Stimulated activated CD4-positive, alpha-beta T cell treated with anti-CD3 and anti-CD28 coated beads, Interleukin-4, amount 100 ng/mL, for 48 hours (primary cell): ENCODE results near the gene BTD.

ENCODE experiments used
- DNase-seq, 2 donors: peaks; one replicate each; pipeline ENCODE4 v3.0.0-alpha.2; 2020; ENCODE audit warnings: low read depth in 2 of 2

BTD gene

GRCh38 chr3:15665510-15666150, 64.1 kb downstream of the BTD start:
- DNase-seq, result no peak

GRCh38 chr3:15666277-15666676, 64.7 kb downstream of the BTD start:
- DNase-seq, result no peak

- DNase-seq, result no peak
Measured at GRCh38 chr3:15667484-15667883, 65.9 kb downstream of the BTD start.

- no peak for DNase-seq
Measured at GRCh38 chr3:15673536-15673935, 72.0 kb downstream of the BTD start.

- DNase-seq, result no peak
Measured at GRCh38 chr3:15676259-15676658, 74.7 kb downstream of the BTD start.

- DNase-seq, result no peak
Measured at GRCh38 chr3:15679306-15679705, 77.8 kb downstream of the BTD start.

- no peak for DNase-seq
Measured at GRCh38 chr3:15681668-15682067, 80.1 kb downstream of the BTD start.

- DNase-seq, result no peak
Measured at GRCh38 chr3:15682561-15683185, 81.1 kb downstream of the BTD start.

GRCh38 chr3:15683253-15683652, 81.7 kb downstream of the BTD start:
- no peak for DNase-seq

GRCh38 chr3:15685927-15686326, 84.4 kb downstream of the BTD start:
- no peak for DNase-seq

GRCh38 chr3:15690230-15690629, 88.7 kb downstream of the BTD start:
- DNase-seq, result no peak

GRCh38 chr3:15690748-15691147, 89.2 kb downstream of the BTD start:
- no peak for DNase-seq

GRCh38 chr3:15693355-15693754, 91.8 kb downstream of the BTD start:
- DNase-seq, result no peak

- DNase-seq, result no peak
Measured at GRCh38 chr3:15694628-15695027, 93.1 kb downstream of the BTD start.
